GM23338 (cell line): Measurements from ENCODE around the gene COL4A6. TPM values are rescaled to one million over a fixed set of nuclear protein-coding genes. Genes with fewer than 3 reads are reported as not detected.

Experiments used
- ATAC-seq: fragments of 200-7000 bp; cut with Tn5 transposase; 3 replicates; pipeline ENCODE4 v1.9.1; 2020
- DNase-seq: peaks from one replicate; pipeline ENCODE4 v3.0.0-alpha.2; 2015; ENCODE audit warnings: low spot score
- H2AFZ ChIP-seq: fragments of 200-600 bp; sonication (generic); 2 replicates; pipeline ENCODE4 v1.8.0; 2016; ENCODE audit warnings: antibody characterized with exemption, mild to moderate bottlenecking, moderate library complexity
- H3F3A ChIP-seq: fragments of 200-600 bp; sonication (generic); replicated peaks from 2 replicates; pipeline ENCODE4 v1.8.0; 2017; ENCODE audit warnings: antibody characterized with exemption, mixed run types, low read depth
- H3K27ac ChIP-seq: fragments of 200-600 bp; sonication (generic); 2 replicates; pipeline ENCODE4 v1.6.1; 2016; ENCODE audit warnings: low read depth
- H3K27me3 ChIP-seq: fragments of 200-600 bp; sonication (generic); 2 replicates; pipeline ENCODE4 v1.8.0; 2016; ENCODE audit warnings: mild to moderate bottlenecking, mixed run types, moderate library complexity; ENCODE audit not compliant: insufficient read depth
- H3K36me3 ChIP-seq: fragments of 200-600 bp; sonication (generic); 2 replicates; pipeline ENCODE4 v1.8.0; 2016; ENCODE audit warnings: mild to moderate bottlenecking; ENCODE audit not compliant: insufficient read depth
- H3K4me1 ChIP-seq: fragments of 200-600 bp; sonication (generic); 2 replicates; pipeline ENCODE4 v1.8.0; 2016; ENCODE audit warnings: mild to moderate bottlenecking, moderate library complexity; ENCODE audit not compliant: insufficient read depth
- H3K4me2 ChIP-seq: fragments of 200-600 bp; sonication (generic); 2 replicates; pipeline ENCODE4 v1.7.1; 2017; ENCODE audit warnings: mixed run types
- H3K4me3 ChIP-seq: fragments of 200-600 bp; sonication (generic); 2 replicates; pipeline ENCODE4 v1.6.1; 2016; ENCODE audit warnings: mixed run types
- H3K79me2 ChIP-seq: fragments of 200-600 bp; sonication (generic); replicated peaks from 2 replicates; pipeline ENCODE4 v1.8.0; 2017; ENCODE audit warnings: mild to moderate bottlenecking; ENCODE audit not compliant: insufficient read depth
- H3K9me2 ChIP-seq: fragments of 200-600 bp; sonication (generic); 2 replicates; pipeline ENCODE4 v1.8.0; 2017; ENCODE audit not compliant: insufficient read depth
- H4K20me1 ChIP-seq: fragments of 200-600 bp; sonication (generic); replicated peaks from 2 replicates; pipeline ENCODE4 v1.8.0; 2017; ENCODE audit warnings: mild to moderate bottlenecking; ENCODE audit not compliant: insufficient read depth
- H3K27ac Mint-ChIP-seq: 2 replicates; pipeline ENCODE4 v1.8.0; 2020; ENCODE audit warnings: inconsistent platforms, mild to moderate bottlenecking, moderate library complexity, mixed read lengths
- H3K27me3 Mint-ChIP-seq: 3 replicates; pipeline ENCODE4 v1.8.0; 2022; ENCODE audit warnings: low read depth, mild to moderate bottlenecking, moderate library complexity, mixed read lengths, inconsistent platforms; ENCODE audit not compliant: insufficient read depth, poor library complexity
- H3K36me3 Mint-ChIP-seq: 3 replicates; pipeline ENCODE4 v1.8.0; 2021; ENCODE audit warnings: low read depth, mild to moderate bottlenecking, inconsistent platforms, moderate library complexity, mixed read lengths
- H3K4me1 Mint-ChIP-seq: 3 replicates; pipeline ENCODE4 v1.8.0; 2020; ENCODE audit warnings: mild to moderate bottlenecking, inconsistent platforms, mixed read lengths
- H3K4me3 Mint-ChIP-seq: 3 replicates; pipeline ENCODE4 v1.8.0; 2021; ENCODE audit warnings: moderate library complexity, mild to moderate bottlenecking, inconsistent platforms, mixed read lengths
- H3K9me3 Mint-ChIP-seq: 3 replicates; pipeline ENCODE4 v1.8.0; 2020; ENCODE audit warnings: moderate library complexity, mild to moderate bottlenecking, inconsistent platforms, mixed read lengths
- CREB1 ChIP-seq: fragments of 250-450 bp; sonication (Bioruptor Pico); IDR thresholded peaks from 2 replicates; pipeline ENCODE4 v1.5.0; 2020; ENCODE audit warnings: low read depth, mild to moderate bottlenecking, moderate library complexity
- ETS1 ChIP-seq: IDR thresholded peaks from 2 replicates; pipeline ENCODE4 v1.6.1; 2016; ENCODE audit warnings: antibody characterized with exemption
- EZH2 ChIP-seq: fragments of 200-600 bp; sonication (generic); IDR thresholded peaks from one replicate; pipeline ENCODE4 v1.8.0; 2017; ENCODE audit warnings: antibody characterized with exemption, mild to moderate bottlenecking, low read depth; ENCODE audit not compliant: unreplicated experiment
- EZH2phosphoT487 ChIP-seq: fragments of 200-600 bp; sonication (generic); IDR thresholded peaks from one replicate; pipeline ENCODE4 v1.8.1; 2018; ENCODE audit warnings: antibody characterized with exemption; ENCODE audit not compliant: unreplicated experiment
- JUNB ChIP-seq: IDR thresholded peaks from one replicate; pipeline ENCODE4 v1.6.1; 2016; ENCODE audit warnings: antibody characterized with exemption; ENCODE audit not compliant: unreplicated experiment
- NANOG ChIP-seq: IDR thresholded peaks from 2 replicates; pipeline ENCODE4 v1.6.1; 2016; ENCODE audit warnings: antibody characterized with exemption, borderline replicate concordance
- POLR2AphosphoS5 ChIP-seq: IDR thresholded peaks from 2 replicates; pipeline ENCODE4 v1.6.1; 2016; ENCODE audit warnings: antibody characterized with exemption, low read depth
- STAT1 ChIP-seq: IDR thresholded peaks from one replicate; pipeline ENCODE4 v1.6.1; 2016; ENCODE audit warnings: antibody characterized with exemption; ENCODE audit not compliant: unreplicated experiment
- ZNF114 ChIP-seq: fragments of 250-450 bp; sonication (Bioruptor Pico); IDR thresholded peaks from 2 replicates; pipeline ENCODE4 v1.5.0; 2020; ENCODE audit warnings: mild to moderate bottlenecking, moderate library complexity
- ZNF331 ChIP-seq: fragments of 250-450 bp; sonication (Bioruptor Pico); IDR thresholded peaks from 2 replicates; pipeline ENCODE4 v1.5.0; 2020; ENCODE audit warnings: low read depth, mild to moderate bottlenecking, moderate library complexity
- ZNF462 ChIP-seq: fragments of 250-450 bp; sonication (Bioruptor Pico); IDR thresholded peaks from 2 replicates; pipeline ENCODE4 v1.5.0; 2020; ENCODE audit warnings: mild to moderate bottlenecking, moderate library complexity
- polyA plus RNA-seq: library from polyadenylated mRNA; unstranded; fragments of >200 nt; fragmentation: Nextera tagmentation; extraction: Ambion mirVana; gene quantifications from 2 replicates; pipeline ENCODE4 v1.2.1, GENCODE V29; 2016
- total RNA-seq: library from RNA; depleted of rRNA; stranded (reverse); fragments of >200 nt; shearing (Covaris generic); gene quantifications from 2 replicates; pipeline ENCODE4 v1.2.3, GENCODE V29; 2014
- TF ChIP-seq, protein P1 (sequence below), 2 experiments: fragments of 200-600 bp in 1 of 2; sonication (generic) in 1 of 2; conservative IDR thresholded peaks; 2 replicates each; pipeline versions ENCODE4 v1.5.1 to v1.6.1; 2016 to 2017; ENCODE audit warnings: antibody characterized with exemption in 2 of 2, low read depth in 2 of 2, mild to moderate bottlenecking in 2 of 2, moderate library complexity in 1 of 2

COL4A6 gene
- total and polyA plus RNA-seq, 2 experiments from 2014 or later: 4.1 to 15.2 TPM

DNA sequence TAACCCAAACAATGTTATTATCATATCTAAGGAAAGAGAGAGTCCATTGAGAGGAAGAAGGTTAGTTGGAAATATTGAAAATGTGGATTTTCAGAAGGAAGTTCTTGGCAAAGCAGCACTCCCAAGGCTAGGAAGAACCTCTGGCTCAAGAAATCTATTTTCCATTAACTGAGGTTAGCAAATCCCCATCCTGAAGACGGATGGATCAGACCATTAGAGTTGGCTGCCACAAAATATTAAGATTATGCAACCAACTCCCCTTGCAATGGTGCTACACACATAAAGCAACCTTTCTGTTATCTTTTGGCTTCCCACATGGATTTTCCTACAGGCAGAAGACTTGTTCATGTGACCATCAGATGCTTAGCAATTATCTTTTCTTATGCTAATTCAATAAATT is 96.3 kb downstream of the COL4A6 start:
- H3K27ac Mint-ChIP-seq: no peak overlapping the region
- Histone ChIP-seq H3K79me2 (no peaks in the 10 kb centered on the region), H3K4me3 (no peak overlapping the region), H3K4me2 (no peak overlapping the region), H3K4me1 (no peaks in the 10 kb centered on the region; the same call in 1 of the 2 replicates), H3K27me3 (no peaks in the 10 kb centered on the region), H3K36me3 (no peaks in the 10 kb centered on the region), H4K20me1 (no peaks in the 10 kb centered on the region), H3K27ac (no peak overlapping the region), H3F3A (no peaks in the 10 kb centered on the region), H2AFZ (no peak overlapping the region), H3K9me2 (no peaks in the 10 kb centered on the region)
- no peaks in the 10 kb centered on the region for H3K36me3 Mint-ChIP-seq
- DNase-seq (no peak), ATAC-seq (no peak)
- peaks cover 34% of the 10 kb centered on the region; the same call in 2 of the 3 replicates for H3K4me1 Mint-ChIP-seq
- no peaks in the 10 kb centered on the region for H3K9me3 Mint-ChIP-seq
- H3K4me3 Mint-ChIP-seq: no peak overlapping the region
- TF ChIP-seq ZNF331 (CRISPR knock-in tag): no peak
- TF ChIP-seq CREB1 (CRISPR knock-in tag): no peak
- no peak for TF ChIP-seq JUNB
- TF ChIP-seq, protein P1, sequence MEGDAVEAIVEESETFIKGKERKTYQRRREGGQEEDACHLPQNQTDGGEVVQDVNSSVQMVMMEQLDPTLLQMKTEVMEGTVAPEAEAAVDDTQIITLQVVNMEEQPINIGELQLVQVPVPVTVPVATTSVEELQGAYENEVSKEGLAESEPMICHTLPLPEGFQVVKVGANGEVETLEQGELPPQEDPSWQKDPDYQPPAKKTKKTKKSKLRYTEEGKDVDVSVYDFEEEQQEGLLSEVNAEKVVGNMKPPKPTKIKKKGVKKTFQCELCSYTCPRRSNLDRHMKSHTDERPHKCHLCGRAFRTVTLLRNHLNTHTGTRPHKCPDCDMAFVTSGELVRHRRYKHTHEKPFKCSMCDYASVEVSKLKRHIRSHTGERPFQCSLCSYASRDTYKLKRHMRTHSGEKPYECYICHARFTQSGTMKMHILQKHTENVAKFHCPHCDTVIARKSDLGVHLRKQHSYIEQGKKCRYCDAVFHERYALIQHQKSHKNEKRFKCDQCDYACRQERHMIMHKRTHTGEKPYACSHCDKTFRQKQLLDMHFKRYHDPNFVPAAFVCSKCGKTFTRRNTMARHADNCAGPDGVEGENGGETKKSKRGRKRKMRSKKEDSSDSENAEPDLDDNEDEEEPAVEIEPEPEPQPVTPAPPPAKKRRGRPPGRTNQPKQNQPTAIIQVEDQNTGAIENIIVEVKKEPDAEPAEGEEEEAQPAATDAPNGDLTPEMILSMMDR (conservative IDR thresholded peaks at IDR 0.05; ENCODE audit: low read depth in 2 of 2): no peak
- no peak for TF ChIP-seq ETS1
- no peak for TF ChIP-seq EZH2phosphoT487
- TF ChIP-seq EZH2: no peak
- no peak for TF ChIP-seq ZNF114 (CRISPR knock-in tag)
- TF ChIP-seq STAT1: no peak
- TF ChIP-seq NANOG: no peak
- no peak for TF ChIP-seq ZNF462
- TF ChIP-seq POLR2AphosphoS5: no peak
- no peaks in the 10 kb centered on the region for H3K27me3 Mint-ChIP-seq
